HG03045 (cell line): Measurements from ENCODE around the gene RAMP2.

ENCODE experiments used
- ATAC-seq: cut with Tn5 transposase; IDR thresholded peaks from one replicate; pipeline ENCODE4 v1.9.1; 2021; ENCODE audit warnings: mild to moderate bottlenecking, moderate library complexity; ENCODE audit not compliant: unreplicated experiment

RAMP2 gene

GRCh38 chr17:42791948-42792347, 30.9 kb downstream of the RAMP2 start:
- ATAC-seq, result no peak

GRCh38 chr17:42792545-42792944, 31.5 kb downstream of the RAMP2 start:
- no peak for ATAC-seq

DNA sequence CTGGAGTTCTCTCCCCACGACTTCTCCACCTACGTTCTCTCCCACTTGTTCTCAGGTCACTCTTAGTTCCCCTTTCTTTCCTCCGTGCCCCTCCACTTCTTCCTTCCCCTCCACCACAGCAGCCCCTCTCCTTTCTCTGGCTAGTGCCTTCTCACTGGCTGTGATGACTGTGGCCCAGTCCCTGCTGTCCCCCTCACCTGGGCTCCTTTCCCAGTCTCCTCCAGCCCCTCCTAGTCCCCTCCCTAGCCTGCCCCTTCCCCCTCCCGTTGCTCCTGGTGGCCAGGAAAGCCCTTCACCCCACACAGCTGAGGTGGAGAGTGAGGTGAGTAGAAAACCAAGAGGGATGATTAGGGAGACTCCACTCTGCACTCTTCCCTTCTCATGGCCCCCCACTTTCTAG, 34.0 kb downstream of the RAMP2 start:
- no peak for ATAC-seq

DNA sequence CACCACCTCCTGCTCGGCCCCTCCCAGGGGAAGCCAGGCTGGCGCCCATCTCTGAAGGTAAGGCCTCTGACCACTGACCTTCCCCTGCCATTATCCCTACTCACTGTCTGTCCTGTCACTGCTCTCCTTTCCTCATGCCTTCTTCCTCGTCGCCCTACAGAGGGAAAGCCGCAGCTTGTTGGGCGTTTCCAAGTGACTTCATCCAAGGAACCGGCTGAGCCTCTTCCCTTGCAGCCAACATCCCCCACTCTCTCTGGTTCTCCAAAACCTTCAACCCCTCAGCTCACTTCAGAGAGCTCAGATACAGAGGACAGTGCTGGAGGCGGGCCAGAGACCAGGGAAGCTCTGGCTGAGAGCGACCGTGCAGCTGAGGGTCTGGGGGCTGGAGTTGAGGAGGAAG, 34.4 kb downstream of the RAMP2 start:
- ATAC-seq, result no peak

GRCh38 chr17:42796066-42796758, 35.2 kb downstream of the RAMP2 start:
- ATAC-seq, result no peak

- no peak for ATAC-seq
Measured at GRCh38 chr17:42797067-42798007, 36.3 kb downstream of the RAMP2 start.

GRCh38 chr17:42798011-42798382, 37.0 kb downstream of the RAMP2 start:
- no peak for ATAC-seq

DNA sequence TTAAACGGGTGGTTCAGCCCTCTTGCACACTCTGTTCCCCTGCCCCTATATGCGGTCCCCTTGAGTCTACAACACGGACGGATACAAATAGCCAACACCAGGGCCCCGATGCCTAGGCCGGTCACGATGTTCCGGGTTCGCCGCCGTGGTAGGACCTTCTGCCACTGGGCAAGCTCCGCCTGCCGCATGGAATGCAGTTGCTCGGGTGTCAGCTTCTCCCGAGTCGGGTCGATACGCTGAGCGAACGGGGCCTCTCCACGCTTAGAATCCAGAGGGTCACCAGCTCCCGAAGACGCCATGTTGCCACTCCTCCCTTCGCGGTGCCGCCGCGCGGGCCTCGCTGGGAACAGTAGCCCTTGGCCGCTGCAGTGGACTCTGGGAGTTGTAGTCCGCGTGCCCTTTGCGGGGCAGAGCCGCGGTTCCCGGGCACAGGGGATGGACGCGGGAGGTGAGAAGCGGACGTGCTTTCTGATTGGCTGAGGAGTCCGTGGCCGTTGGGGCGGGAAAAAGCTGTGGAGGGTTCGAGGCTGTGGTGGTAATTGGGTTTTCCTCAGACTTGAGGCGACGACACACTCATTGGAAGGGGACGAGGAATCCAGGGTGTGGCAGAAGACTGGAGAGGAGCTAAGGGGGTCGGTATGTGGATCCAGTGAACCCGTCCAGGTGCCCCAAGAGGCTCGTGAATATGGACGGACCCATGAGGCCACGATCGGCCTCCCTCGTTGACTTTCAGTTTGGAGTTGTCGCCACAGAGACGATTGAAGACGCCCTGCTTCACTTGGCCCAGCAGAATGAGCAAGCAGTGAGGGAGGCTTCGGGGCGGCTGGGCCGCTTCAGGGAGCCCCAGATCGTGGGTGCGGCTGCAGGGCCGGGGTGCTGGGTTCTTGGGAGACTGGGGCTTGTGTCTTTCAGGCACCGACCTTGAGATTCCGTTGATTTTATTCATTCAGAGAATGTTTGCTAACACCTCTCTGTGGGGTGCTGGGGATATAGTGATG, 37.7 kb downstream of the RAMP2 start, which contains the start of the genes CNTD1 and COA3:
TSS of gene CNTD1 (plus strand) at position 479 of the 998 bp plus-strand sequence. CDS start at position 686, 207 bp downstream.
TSS of gene COA3 (minus strand) at position 322 of the 998 bp plus-strand sequence. CDS start at position 299, 23 bp downstream.
- peak; percentile 69 for ATAC-seq

GRCh38 chr17:42803074-42803883, 42.3 kb downstream of the RAMP2 start:
- ATAC-seq, result no peak

- no peak for ATAC-seq
Measured at GRCh38 chr17:42804918-42805367, 43.9 kb downstream of the RAMP2 start.

GRCh38 chr17:42806249-42806648, 45.2 kb downstream of the RAMP2 start:
- no peak for ATAC-seq

GRCh38 chr17:42809250-42809649, 48.2 kb downstream of the RAMP2 start:
- no peak for ATAC-seq
